Measurements from ENCODE around the gene ZC3H13. TPM values are rescaled to one million over a fixed set of nuclear protein-coding genes. Genes with fewer than 3 reads are reported as not detected.

ZC3H13 gene
- total and polyA plus RNA-seq, 2 of the 8 experiments (the other 6 are each of a cell fraction or from before 2014, with no cell fraction given): 5.1 to 57.8 TPM

DNA sequence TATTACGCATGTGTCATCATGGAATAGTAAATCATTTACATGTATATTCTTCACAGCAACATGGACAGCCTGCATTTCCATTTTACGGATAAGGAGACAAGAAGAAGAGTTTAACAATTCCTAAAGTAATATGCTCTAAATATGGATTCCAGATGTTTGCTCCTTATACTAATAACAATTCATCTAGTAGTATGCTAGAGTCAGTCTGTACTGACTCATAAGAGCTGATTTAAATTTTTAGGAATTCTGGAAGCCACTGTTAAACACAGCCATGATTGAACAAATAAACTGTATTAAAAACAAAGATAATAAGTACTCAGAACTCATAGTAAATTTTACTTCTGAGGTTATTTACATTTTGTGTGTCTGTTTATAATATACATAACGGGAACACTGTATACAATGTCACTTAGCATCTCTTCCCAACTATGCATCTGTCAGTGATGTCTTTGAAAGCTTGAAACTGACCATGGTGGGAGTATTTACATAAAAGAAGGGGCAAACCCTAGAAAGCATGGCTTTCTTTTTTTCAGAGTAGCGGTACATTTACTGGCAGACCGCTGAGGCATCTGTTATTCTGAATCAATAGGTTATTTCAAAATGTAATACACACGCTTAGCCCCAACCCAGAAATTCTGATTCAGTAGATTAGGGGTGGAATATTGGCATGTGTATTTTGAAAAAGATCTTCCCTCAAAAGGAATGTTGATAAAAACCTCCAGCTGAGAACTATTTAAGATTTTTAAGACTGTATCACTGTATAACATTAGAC lies 12.9 kb downstream of the ZC3H13 start:
- no peak for TF ChIP-seq BCL11A (IDR thresholded peaks at IDR 0.05; ENCODE audit: low read depth in 2 of 2, low read length in 2 of 2)
- no peak for TF ChIP-seq CBX8 (IDR thresholded peaks at IDR 0.05; ENCODE audit: borderline replicate concordance, low read depth, low read length)
- TF ChIP-seq CBX5 (IDR thresholded peaks at IDR 0.05; ENCODE audit: low read depth, low read length): no peak
- no peak overlapping the region for H2AFZ ChIP-seq (ENCODE audit: low read length)
- H3K56ac ChIP-seq (replicated peaks; ENCODE audit: insufficient read length, low read depth, low read length): no peak overlapping the region
- no peaks in the 10 kb centered on the region for H3K9me3 ChIP-seq (ENCODE audit: insufficient read depth in 2 of 2, low read depth in 1 of 2, low read length in 1 of 2)
- H2BK12ac ChIP-seq (ENCODE audit: low read depth, low read length): no peak overlapping the region
- H3K79me1 ChIP-seq (ENCODE audit: low read depth, low read length): peaks cover 2% of the 10 kb centered on the region; the same call in 1 of the 2 replicates
- no peak overlapping the region for H4K5ac ChIP-seq (ENCODE audit: insufficient read length, low read depth, low read length)
- ChIA-PET POLR2A (ENCODE audit: partially characterized antibody) (interaction anchor here (0.6 kb wide), 1 partner anchor 26 kb away, joined by 3 read pairs; no protein-coding TSS in a partner anchor), CTCF (ENCODE audit: partially characterized antibody) (interaction anchor here (0.7 kb wide), 1 partner anchor 16 kb away, joined by 3 read pairs; no protein-coding TSS in a partner anchor)
- H3K18ac ChIP-seq (ENCODE audit: extremely low read depth, low read length): no peak overlapping the region
- no peak overlapping the region for H3K4me3 ChIP-seq (ENCODE audit: extremely low read depth in 1 of 4, insufficient read depth in 2 of 4, low read depth in 3 of 4, low read length in 4 of 4)
- H3K27me3 ChIP-seq (replicated peaks in 1 of 4; ENCODE audit: control insufficient read depth in 3 of 4, extremely low read depth in 1 of 4, insufficient read depth in 3 of 4, low read length in 3 of 4): no peaks in the 10 kb centered on the region
- H3K23me2 ChIP-seq (ENCODE audit: low read depth, low read length): no peaks in the 10 kb centered on the region
- H3K36me3 ChIP-seq (ENCODE audit: control insufficient read depth in 2 of 4, insufficient read depth in 4 of 4, low read length in 3 of 4): peaks cover 0 to 32% (median 10%) of the 10 kb centered on the region in 4 experiments; a peak in 6 of 8 replicates
- no peak overlapping the region for H3K9ac ChIP-seq (replicated peaks in 1 of 4; ENCODE audit: extremely low read depth in 1 of 4, low read depth in 3 of 4, low read length in 3 of 4)
- no peak overlapping the region for H2BK5ac ChIP-seq (ENCODE audit: low read depth, low read length)
- no peak overlapping the region for H3K27ac ChIP-seq (ENCODE audit: low read depth, low read length)
- H2BK120ac ChIP-seq (replicated peaks; ENCODE audit: low read depth, low read length): no peak overlapping the region
- H3K4ac ChIP-seq (replicated peaks; ENCODE audit: insufficient read length, low read depth, low read length): no peak overlapping the region
- H2BK20ac ChIP-seq (ENCODE audit: low read length): no peak overlapping the region
- no peaks in the 10 kb centered on the region for H3K4me1 ChIP-seq (replicated peaks in 1 of 4; ENCODE audit: control insufficient read depth in 3 of 4, insufficient read depth in 4 of 4, low read length in 3 of 4)
- H4K8ac ChIP-seq (ENCODE audit: extremely low read depth, insufficient read depth, low read length): no peak overlapping the region
- H4K20me1 ChIP-seq (replicated peaks in 1 of 2; ENCODE audit: control insufficient read depth in 1 of 2, insufficient read depth in 2 of 2, low read length in 2 of 2): peaks cover 2% of the 10 kb centered on the region in 2 experiments
- FAIRE-seq: no peak
- peaks cover 0 to 46% of the 10 kb centered on the region in 2 experiments; a peak in 2 of 4 replicates for H3K79me2 ChIP-seq (ENCODE audit: control insufficient read depth in 1 of 2, insufficient read depth in 2 of 2, low read length in 2 of 2)
- no peak overlapping the region for H4K91ac ChIP-seq (replicated peaks; ENCODE audit: insufficient read length, low read length)
- WGBS, 2 experiments (ENCODE audit: extremely low coverage in 1 of 2, insufficient coverage in 1 of 2, insufficient read length in 1 of 2, insufficient replicate concordance in 2 of 2, low coverage in 1 of 2, low lambda C conversion rate in 2 of 2, missing lambda C conversion rate in 1 of 2): 96% methylated on average over 6 of the region's 6 CpGs; no CpG with 5 or more reads in 1 of the 2 experiments
- H3K14ac ChIP-seq (ENCODE audit: insufficient read length): no peak overlapping the region
- DNase-seq (ENCODE audit: low read depth in 1 of 2, low spot score in 2 of 2): no peak
- H2BK15ac ChIP-seq (ENCODE audit: low read length): no peak overlapping the region
- H2AK5ac ChIP-seq (ENCODE audit: low read depth, low read length): no peak overlapping the region
- no peak overlapping the region for H3K23ac ChIP-seq (ENCODE audit: insufficient read length)
- H3K4me2 ChIP-seq (ENCODE audit: insufficient read depth in 1 of 2, low read depth in 2 of 2, low read length in 2 of 2): no peak overlapping the region

Data from H1 (cell line).